ENCODE data around the gene RABGAP1.

DNA sequence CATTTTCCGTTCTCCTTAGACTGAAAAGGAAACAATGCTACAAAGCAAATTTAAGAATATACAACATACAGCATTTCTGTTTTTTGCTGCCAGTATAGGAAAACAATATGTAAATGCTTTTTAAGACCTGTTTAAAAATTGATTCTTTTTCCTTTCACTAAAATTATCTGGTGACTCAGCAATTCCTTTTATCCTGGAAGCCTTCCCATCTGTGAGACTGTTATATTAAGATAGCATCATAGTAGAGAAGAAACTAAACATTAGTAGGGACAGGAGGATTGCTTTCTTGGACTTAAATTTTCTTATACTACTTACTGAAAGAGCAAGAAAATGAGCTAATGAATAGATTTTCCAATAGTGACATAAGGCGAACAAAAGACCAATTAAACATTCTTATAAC lies 62.6 kb downstream of the RABGAP1 start:
- no peak for TF ChIP-seq EZH2phosphoT487 (IDR thresholded peaks at IDR 0.05; ENCODE audit: borderline replicate concordance, low read depth, low read length)
- TF ChIP-seq, protein P1, sequence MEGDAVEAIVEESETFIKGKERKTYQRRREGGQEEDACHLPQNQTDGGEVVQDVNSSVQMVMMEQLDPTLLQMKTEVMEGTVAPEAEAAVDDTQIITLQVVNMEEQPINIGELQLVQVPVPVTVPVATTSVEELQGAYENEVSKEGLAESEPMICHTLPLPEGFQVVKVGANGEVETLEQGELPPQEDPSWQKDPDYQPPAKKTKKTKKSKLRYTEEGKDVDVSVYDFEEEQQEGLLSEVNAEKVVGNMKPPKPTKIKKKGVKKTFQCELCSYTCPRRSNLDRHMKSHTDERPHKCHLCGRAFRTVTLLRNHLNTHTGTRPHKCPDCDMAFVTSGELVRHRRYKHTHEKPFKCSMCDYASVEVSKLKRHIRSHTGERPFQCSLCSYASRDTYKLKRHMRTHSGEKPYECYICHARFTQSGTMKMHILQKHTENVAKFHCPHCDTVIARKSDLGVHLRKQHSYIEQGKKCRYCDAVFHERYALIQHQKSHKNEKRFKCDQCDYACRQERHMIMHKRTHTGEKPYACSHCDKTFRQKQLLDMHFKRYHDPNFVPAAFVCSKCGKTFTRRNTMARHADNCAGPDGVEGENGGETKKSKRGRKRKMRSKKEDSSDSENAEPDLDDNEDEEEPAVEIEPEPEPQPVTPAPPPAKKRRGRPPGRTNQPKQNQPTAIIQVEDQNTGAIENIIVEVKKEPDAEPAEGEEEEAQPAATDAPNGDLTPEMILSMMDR (conservative IDR thresholded peaks at IDR 0.05; ENCODE audit: low read length), result no peak
